HepG2 (cell line): Measurements from ENCODE around the gene NOP9. TPM values are rescaled to one million over a fixed set of nuclear protein-coding genes. Genes with fewer than 3 reads are reported as not detected.

Source experiments
- ARID2 ChIP-seq: sonication (generic); formaldehyde crosslinking; IDR thresholded peaks from 2 replicates; pipeline ENCODE4 v1.8.1; 2022; ENCODE audit warnings: mild to moderate bottlenecking, missing genetic modification reagents, borderline replicate concordance
- E2F5 ChIP-seq: sonication (generic); formaldehyde crosslinking; conservative IDR thresholded peaks from 2 replicates; pipeline ENCODE4 v1.4.0; 2020; ENCODE audit warnings: missing genetic modification reagents
- HOXD1 ChIP-seq: sonication (generic); formaldehyde crosslinking; IDR thresholded peaks from 2 replicates; pipeline ENCODE4 v1.5.0; 2020; ENCODE audit warnings: missing genetic modification reagents
- MIER2 ChIP-seq: IDR thresholded peaks from 2 replicates; pipeline ENCODE4 v1.6.1; 2016; ENCODE audit warnings: missing biosample characterization, missing genetic modification reagents
- SIX4 ChIP-seq: sonication (generic); formaldehyde crosslinking; IDR thresholded peaks from 2 replicates; pipeline ENCODE4 v1.4.0; 2020; ENCODE audit warnings: missing genetic modification reagents
- TOE1 ChIP-seq: sonication (generic); formaldehyde crosslinking; IDR thresholded peaks from 2 replicates; pipeline ENCODE4 v1.4.0; 2020; ENCODE audit warnings: mild to moderate bottlenecking, missing genetic modification reagents
- ZBTB25 ChIP-seq: IDR thresholded peaks from 2 replicates; pipeline ENCODE4 v1.6.1; 2018; ENCODE audit warnings: missing genetic modification reagents
- ZMAT5 ChIP-seq: sonication (generic); formaldehyde crosslinking; IDR thresholded peaks from 2 replicates; pipeline ENCODE4 v1.5.0; 2020; ENCODE audit warnings: mild to moderate bottlenecking, low read depth, missing genetic modification reagents, borderline replicate concordance
- ZNF10 ChIP-seq: sonication (generic); formaldehyde crosslinking; IDR thresholded peaks from 2 replicates; pipeline ENCODE4 v1.4.0; 2020; ENCODE audit warnings: mild to moderate bottlenecking, low read depth, missing genetic modification reagents, borderline replicate concordance
- ZNF296 ChIP-seq: sonication (generic); formaldehyde crosslinking; conservative IDR thresholded peaks from 2 replicates; pipeline ENCODE4 v1.5.0; 2020; ENCODE audit warnings: mild to moderate bottlenecking, missing genetic modification reagents
- ZNF431 ChIP-seq: sonication (generic); formaldehyde crosslinking; IDR thresholded peaks from 2 replicates; pipeline ENCODE4 v1.9.0; 2022; ENCODE audit warnings: missing genetic modification reagents, low read depth, mild to moderate bottlenecking, borderline replicate concordance
- ZNF460 ChIP-seq: sonication (generic); formaldehyde crosslinking; IDR thresholded peaks from 2 replicates; pipeline ENCODE4 v1.5.1; 2020; ENCODE audit warnings: missing genetic modification reagents, mild to moderate bottlenecking, borderline replicate concordance
- ZNF891 ChIP-seq: sonication (generic); formaldehyde crosslinking; IDR thresholded peaks from 2 replicates; pipeline ENCODE4 v1.5.0; 2020; ENCODE audit warnings: mild to moderate bottlenecking, missing genetic modification reagents
- polyA plus RNA-seq, 8 experiments: library from polyadenylated mRNA; depleted of rRNA in 3 of 8; stranded (reverse) in 7 of 8; unstranded in 1 of 8; fragments of >200 nt; fragmentation: Illumina TruSeq in 4 of 8; extraction: Trizol in 4 of 8; gene quantifications; 2 replicates each; pipeline versions ENCODE4 v1.2.1 to v1.2.3, GENCODE V29; 2011 to 2016; ENCODE audit warnings: low read depth in 4 of 8, missing spikeins in 1 of 8, mixed read lengths in 1 of 8; ENCODE audit not compliant: insufficient read depth in 1 of 8
- total RNA-seq, 5 experiments: library from RNA; depleted of rRNA; stranded (reverse); fragments of >200 nt; fragmentation: Illumina TruSeq; extraction: Trizol; gene quantifications; 2 replicates each; pipeline ENCODE4 v1.2.3, GENCODE V29; 2016; ENCODE audit warnings: low read depth in 1 of 5
- TF ChIP-seq, protein P1 (sequence below), 2 experiments: fragments of 450-650 bp in 1 of 2; sonication (generic) in 1 of 2; formaldehyde crosslinking; IDR thresholded peaks; 2 replicates each; pipeline versions ENCODE4 v1.5.0 to v1.8.0; 2020 to 2022; ENCODE audit warnings: mild to moderate bottlenecking in 1 of 2, missing genetic modification reagents in 1 of 2
- TF ChIP-seq, protein P2 (sequence below): sonication (generic); formaldehyde crosslinking; conservative IDR thresholded peaks from 2 replicates; pipeline ENCODE4 v1.4.0; 2020; ENCODE audit warnings: mild to moderate bottlenecking, missing genetic modification reagents, moderate library complexity
- TF ChIP-seq, protein P3 (sequence below): sonication (generic); formaldehyde crosslinking; IDR thresholded peaks from 2 replicates; pipeline ENCODE4 v1.5.1; 2020; ENCODE audit warnings: missing genetic modification reagents, mild to moderate bottlenecking, borderline replicate concordance

The NOP9 gene
- total and polyA plus RNA-seq, 2 of the 13 experiments (the other 11 are each of a cell fraction or from before 2014, with no cell fraction given), result 24.5 to 61.6 TPM

DNA sequence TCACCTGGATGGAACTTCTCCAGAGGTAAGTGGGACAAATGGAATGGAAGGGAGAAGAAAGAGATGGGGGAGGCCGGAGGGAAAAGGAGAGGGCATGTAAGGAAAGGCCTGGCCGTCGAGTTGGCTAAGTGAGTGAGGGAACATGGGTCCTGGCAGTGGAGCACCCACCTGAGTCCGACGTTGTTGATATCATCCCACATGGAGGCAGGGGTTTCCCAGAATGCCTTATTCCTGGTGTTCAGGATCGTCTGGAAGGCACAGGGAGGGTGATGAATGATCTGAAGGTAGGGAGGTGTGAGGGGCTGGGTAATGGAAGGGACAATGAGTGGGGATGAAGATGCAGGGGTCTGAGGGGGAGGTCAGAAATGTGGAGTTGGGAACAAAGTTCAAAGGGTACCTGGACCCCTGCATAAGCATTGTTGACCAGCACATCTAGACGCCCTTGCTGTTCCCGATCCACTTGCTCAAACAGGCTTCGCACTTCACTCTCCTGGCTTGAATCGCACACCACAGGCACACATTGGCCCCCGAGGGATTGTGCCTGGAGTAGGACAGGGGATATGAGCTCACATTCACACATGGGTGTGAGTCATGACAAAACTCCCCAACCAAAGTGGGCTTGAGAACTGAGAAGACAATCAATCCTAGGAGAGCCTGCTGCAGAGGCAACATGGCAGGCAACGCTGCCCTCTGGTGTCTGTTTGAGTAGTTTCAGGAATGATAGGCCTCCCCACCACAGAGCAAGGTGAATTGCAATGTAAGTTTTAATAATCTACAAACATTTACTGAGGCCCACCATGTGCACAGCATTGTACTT is 3.1 kb upstream of the NOP9 start (continued):
- TF ChIP-seq, protein P1, sequence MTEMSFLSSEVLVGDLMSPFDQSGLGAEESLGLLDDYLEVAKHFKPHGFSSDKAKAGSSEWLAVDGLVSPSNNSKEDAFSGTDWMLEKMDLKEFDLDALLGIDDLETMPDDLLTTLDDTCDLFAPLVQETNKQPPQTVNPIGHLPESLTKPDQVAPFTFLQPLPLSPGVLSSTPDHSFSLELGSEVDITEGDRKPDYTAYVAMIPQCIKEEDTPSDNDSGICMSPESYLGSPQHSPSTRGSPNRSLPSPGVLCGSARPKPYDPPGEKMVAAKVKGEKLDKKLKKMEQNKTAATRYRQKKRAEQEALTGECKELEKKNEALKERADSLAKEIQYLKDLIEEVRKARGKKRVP (CRISPR knock-in tag; IDR thresholded peaks at IDR 0.05), result 0 out of 4 replicates have a peak, but pooled peaks of 1 of the 2 experiments have one; percentile 26
- TF ChIP-seq ZBTB25 (peak; percentile 76; the same call in 1 of the 2 replicates), E2F5 (CRISPR knock-in tag) (no peak), SIX4 (CRISPR knock-in tag) (0 out of 2 replicates have a peak, but pooled peaks have one; percentile 29), ZNF891 (no peak), ZNF460 (no peak), MIER2 (peak; percentile 85), HOXD1 (no peak), ZNF296 (CRISPR knock-in tag) (no peak), ZMAT5 (no peak), ZNF431 (CRISPR knock-in tag) (no peak), TOE1 (no peak), ARID2 (CRISPR knock-in tag) (no peak), ZNF10 (no peak)
- TF ChIP-seq, protein P2, sequence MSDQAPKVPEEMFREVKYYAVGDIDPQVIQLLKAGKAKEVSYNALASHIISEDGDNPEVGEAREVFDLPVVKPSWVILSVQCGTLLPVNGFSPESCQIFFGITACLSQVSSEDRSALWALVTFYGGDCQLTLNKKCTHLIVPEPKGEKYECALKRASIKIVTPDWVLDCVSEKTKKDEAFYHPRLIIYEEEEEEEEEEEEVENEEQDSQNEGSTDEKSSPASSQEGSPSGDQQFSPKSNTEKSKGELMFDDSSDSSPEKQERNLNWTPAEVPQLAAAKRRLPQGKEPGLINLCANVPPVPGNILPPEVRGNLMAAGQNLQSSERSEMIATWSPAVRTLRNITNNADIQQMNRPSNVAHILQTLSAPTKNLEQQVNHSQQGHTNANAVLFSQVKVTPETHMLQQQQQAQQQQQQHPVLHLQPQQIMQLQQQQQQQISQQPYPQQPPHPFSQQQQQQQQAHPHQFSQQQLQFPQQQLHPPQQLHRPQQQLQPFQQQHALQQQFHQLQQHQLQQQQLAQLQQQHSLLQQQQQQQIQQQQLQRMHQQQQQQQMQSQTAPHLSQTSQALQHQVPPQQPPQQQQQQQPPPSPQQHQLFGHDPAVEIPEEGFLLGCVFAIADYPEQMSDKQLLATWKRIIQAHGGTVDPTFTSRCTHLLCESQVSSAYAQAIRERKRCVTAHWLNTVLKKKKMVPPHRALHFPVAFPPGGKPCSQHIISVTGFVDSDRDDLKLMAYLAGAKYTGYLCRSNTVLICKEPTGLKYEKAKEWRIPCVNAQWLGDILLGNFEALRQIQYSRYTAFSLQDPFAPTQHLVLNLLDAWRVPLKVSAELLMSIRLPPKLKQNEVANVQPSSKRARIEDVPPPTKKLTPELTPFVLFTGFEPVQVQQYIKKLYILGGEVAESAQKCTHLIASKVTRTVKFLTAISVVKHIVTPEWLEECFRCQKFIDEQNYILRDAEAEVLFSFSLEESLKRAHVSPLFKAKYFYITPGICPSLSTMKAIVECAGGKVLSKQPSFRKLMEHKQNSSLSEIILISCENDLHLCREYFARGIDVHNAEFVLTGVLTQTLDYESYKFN, result peak; percentile 21; the same call in 1 of the 2 replicates
- TF ChIP-seq, protein P3, sequence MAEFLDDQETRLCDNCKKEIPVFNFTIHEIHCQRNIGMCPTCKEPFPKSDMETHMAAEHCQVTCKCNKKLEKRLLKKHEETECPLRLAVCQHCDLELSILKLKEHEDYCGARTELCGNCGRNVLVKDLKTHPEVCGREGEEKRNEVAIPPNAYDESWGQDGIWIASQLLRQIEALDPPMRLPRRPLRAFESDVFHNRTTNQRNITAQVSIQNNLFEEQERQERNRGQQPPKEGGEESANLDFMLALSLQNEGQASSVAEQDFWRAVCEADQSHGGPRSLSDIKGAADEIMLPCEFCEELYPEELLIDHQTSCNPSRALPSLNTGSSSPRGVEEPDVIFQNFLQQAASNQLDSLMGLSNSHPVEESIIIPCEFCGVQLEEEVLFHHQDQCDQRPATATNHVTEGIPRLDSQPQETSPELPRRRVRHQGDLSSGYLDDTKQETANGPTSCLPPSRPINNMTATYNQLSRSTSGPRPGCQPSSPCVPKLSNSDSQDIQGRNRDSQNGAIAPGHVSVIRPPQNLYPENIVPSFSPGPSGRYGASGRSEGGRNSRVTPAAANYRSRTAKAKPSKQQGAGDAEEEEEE (CRISPR knock-in tag), result peak; percentile 51; the same call in 1 of the 2 replicates
